Stimulated activated CD4-positive, alpha-beta T cell treated with anti-CD3 and anti-CD28 coated beads, TNF-alpha, amount 100 ng/mL, for 24 hours (primary cell): ENCODE measurements around the gene RRP1.

Experiments used
- DNase-seq, 3 experiments: peaks; one replicate each; pipeline ENCODE4 v3.0.0-alpha.2; 2020; ENCODE audit warnings: low read depth in 3 of 3

The RRP1 gene

DNA sequence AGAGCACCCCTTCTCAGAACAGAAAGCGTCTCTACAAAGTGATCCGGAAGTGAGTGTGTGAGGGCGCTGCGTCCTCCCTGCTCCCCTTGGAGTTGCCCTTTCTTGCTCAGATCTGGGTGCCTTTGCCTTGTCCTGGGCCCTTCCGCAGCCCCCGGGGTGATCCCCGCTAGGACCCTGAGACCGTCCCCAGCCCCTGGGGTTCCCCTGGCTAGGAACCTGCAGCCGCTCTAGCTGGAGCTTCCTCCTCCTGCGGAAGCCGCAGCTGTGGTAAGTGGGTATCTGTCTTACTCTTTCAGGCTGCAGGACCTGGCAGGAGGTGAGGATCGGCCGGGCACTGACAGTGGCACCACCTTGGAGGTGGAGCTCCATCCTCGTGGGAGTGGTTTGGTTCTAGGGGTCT lies 11.2 kb downstream of the RRP1 start:
- DNase-seq, result no peak

- DNase-seq, result no peak
Measured at GRCh38 chr21:43801006-43801783, 11.8 kb downstream of the RRP1 start.

- no peak for DNase-seq
Measured at GRCh38 chr21:43802713-43803313, 13.4 kb downstream of the RRP1 start.

DNA sequence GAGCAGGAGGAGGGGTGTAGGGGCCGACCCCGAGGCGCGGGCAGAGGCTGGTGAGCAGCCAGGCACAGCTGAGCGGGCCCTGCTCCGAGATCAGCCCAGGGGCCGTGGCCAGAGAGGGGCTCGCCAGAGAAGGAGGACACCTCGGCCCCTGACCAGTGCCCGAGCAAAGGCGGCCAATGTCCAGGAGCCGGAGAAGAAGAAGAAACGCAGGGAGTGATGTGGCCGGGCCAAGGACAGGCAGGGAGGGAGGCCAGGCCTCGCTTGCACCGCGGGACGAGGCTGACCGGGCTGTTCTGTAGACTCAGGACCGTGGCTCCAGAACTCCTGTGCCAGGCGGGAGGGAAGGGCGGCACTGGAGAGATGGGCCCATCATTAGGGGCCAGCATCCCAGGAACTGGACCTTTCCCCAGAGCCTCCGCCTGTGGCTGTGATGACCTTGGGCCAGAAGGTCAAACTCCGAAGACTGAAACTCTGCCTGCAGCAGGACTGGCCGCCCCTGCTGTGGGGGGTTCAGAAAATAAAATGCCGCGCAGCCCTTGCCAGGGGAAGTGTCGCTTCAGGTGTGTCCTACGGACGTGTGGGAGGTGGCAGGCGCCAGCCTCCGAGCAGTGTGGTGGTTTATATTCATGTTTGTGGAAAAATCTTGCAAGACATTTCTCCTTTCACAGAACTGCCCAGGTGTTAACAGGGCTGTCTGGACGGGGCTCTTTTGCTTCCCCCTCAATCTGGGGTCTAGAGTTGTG lies 14.4 kb downstream of the RRP1 start:
- no peak for DNase-seq

DNA sequence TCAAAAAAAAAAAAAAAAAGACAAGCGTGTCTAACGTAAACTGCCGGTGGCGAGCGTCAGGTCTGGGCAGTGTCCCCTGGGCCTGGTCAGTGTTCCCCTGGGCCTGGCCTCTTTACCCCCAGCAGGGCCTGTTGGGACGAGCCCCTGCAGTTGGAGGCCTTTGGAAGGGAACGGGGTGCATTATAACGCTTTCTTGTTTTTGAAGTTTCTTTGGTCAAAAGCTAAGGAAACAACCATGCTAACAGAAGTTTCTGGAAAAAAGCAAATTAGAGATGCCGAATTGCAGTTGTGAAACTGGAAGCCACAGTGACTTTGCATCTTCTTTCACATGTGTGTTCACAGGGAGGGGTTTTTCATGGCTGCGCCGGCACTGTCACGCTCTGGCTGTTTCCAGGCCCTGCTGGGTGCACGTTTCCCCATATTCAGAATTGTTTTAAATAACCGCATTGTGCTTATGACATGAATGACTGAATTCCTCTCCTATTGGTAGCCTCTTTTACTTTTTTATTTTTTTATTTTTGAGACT lies 16.0 kb downstream of the RRP1 start:
- no peak for DNase-seq

DNA sequence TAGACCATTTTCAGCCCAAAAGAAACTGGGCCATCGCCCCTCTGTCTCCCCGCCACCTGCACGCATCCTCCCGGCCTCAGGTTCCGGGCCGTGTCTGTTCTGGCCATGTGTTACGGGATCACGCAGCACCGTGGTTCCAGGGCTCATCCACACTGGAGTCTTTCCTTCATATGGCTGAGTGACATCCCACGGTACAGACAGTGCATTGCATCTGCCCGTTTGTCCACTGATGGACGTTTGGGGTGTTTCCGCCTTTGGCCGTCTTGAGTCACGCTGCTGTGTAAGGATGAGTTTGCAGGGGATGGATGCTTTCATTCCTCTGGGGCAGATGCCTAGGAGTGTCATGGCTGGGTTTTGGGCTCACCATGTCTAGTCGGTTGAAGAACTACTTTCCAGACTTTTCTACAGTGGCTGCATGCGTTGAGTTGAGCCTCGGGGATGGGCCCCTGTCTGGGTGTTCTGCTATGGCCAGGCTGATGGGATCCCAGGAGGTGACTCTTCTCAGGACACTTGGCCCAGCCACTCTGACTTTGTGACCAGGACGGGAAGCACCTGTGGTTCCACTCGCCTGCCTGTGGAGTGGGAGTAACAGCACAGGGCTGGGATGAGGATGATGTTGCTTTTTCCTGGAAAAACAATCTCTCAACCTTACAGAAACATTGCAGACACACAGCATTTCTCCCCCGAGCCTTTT lies 16.8 kb downstream of the RRP1 start:
- DNase-seq, result no peak

- no peak for DNase-seq
Measured at GRCh38 chr21:43808367-43808766, 19.0 kb downstream of the RRP1 start.

DNA sequence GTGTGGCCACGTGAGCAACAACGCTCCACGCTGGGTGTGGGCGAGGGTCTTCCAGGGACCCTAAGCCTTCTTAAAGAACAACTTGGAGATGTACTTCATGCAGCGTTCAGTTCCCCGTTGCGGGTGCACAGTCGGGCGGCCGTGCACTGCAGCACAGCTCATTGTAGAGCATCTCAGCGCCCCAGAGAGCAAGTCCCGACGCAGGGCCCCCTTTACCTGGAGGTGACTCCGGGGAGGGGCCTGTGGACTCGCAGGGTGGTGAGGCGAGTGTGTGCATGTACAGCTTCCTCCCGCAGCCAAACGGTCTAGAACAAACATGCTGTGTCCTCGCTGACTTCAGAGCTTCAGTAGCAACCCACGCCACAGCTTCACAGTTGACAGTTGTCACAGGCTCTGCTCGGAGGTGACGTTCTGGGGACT lies 19.5 kb downstream of the RRP1 start:
- no peak for DNase-seq

DNA sequence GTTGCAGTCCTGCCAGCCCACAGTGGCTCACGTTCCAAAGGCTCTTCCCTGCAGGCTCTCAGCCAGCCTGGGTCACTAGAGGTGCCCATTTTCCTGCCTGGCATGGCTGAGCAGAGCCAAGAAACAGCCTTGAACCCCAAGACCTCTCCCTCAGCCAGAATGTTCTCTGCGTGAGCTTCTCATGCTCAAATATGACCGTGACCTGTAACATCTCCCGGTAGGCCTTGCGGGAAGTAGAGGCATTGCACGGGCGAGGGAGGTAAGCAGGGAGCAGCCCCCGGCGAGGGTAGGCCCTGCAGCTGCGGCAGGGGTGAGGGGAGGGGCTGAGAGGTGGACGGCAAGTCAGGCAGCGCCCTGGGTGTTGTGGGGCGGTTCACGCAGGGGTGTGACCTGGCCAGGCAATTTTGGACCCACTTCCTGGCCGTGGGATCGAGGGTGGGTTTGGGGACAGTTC lies 20.0 kb downstream of the RRP1 start:
- no peak for DNase-seq

DNA sequence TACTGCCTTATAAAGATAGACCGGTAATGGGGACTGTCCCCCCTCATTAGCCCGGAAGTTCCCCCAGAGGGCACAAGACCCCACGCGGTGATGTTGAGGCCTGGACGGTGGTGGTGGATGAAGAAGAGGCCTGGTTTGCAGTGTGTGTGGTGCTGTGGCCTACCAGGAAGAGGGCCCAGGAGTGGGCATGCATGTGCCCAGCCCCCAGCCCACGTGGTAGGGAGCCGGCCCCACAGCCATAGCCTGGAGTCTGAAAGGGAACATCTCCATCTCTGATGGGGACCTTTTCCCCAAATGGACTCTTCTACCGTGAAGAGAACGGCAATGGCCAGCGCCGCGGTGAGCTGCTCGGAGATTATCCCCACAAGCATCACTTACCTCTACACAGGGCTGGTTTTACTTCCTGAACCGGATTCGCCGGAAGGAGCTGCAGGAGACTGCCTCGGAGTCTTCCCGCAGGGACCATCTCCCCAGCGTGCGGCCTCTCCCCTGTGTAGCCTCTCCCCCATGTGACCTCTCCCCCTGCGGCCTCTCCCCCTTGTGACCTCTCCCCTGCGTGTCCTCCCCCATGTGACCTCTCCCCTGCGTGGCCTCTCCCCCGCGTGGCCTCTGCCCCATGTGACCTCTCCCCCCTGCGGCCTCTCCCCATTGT lies 20.6 kb downstream of the RRP1 start:
- DNase-seq, result no peak

DNA sequence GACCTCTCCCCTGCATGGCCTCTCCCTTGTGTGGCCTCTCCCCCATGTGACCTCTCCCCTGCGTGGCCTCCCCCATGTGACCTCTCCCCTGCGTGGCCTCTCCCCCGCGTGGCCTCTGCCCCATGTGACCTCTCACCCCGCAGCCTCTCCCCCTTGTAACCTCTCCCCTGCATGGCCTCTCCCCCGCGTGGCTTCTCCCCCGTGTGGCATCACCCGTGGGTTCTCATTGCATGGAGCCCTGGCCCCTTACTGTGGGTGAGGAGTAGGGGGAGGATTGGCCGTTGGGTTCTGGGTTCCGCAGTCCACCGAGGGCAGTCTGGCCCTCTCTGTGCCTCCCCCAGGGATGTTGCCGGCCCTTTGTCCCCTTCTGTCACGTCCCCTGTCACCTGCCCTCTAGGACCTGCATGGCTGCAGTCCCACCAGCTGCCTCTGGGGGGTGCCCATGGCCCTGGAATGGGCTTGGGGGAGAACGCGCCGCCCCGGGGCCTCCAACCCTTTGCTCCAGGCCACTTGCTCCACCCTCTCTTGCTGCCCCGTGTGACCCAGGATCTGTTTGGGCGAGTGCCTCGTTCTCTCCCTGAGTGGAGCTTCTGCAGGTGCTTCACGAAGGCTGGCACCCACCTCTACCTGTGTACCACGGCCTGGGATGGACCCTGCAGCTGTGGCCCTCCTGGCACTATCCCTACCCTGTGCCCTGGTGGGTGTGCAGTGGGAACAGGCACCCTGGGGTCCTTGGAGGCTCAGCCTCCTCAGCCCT lies 21.3 kb downstream of the RRP1 start:
- peak; percentile 79 to 93 (median 83) for DNase-seq

GRCh38 chr21:43811262-43812105 lies 22.1 kb downstream of the RRP1 start:
- DNase-seq, result no peak

GRCh38 chr21:43812139-43812821 lies 22.9 kb downstream of the RRP1 start:
- no peak for DNase-seq

- no peak for DNase-seq
Measured at GRCh38 chr21:43812957-43813655, 23.7 kb downstream of the RRP1 start.

- DNase-seq, result no peak
Measured at GRCh38 chr21:43813656-43813980, 24.2 kb downstream of the RRP1 start.

DNA sequence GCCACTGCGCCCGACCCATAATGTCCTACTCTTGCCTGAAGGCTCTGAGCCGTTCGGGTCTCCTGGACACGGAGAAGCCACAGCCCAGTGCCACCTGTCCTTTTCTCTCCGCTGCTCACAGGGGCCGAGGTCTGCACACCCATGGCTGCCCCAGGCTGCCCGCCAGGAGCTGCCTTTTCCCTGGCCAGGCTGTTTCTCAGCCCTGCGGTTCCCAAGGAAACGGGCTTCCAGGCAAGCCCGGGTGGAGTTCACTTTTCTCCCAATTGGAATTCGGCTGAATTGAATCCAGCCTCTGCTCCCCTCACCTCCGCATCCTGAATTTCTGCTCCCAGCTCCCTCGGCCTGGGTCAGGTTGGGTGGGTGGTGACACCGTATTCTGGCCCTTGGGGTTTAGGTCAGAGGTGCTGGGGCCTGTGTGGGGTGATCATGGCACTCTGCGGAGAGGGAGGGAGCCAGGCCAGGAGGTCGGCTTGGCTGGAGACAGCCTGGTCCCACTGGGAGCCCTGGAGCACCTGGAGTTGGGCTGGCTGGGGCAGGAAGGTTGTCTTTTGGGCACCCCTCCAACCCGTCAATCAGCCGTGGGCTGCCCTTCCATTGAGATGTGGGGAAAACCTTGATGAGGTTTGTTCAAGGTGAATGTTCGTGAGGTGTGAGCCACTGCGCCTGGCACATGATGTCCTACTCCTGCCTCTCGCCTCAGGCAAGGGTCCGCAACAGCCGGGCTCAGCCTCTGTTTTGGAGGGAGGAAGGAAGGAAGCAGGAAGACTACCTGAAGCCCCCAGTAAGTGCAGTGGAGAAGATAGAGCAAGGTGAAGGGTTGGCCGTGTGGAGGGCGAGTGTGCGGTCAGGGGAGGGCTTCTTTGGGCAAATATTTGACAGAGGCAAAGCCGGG lies 25.1 kb downstream of the RRP1 start:
- DNase-seq, result no peak

- no peak for DNase-seq
Measured at GRCh38 chr21:43815107-43815613, 25.8 kb downstream of the RRP1 start.
